Stimulated activated CD8-positive, alpha-beta memory T cell treated with anti-CD3 and anti-CD28 coated beads, Interleukin-7, amount 100 ng/mL, for 4 hours (primary cell): ENCODE measurements around the gene SSH3.

ENCODE experiments used
- DNase-seq, 2 donors: peaks; one replicate each; pipeline ENCODE4 v3.0.0-alpha.2; 2020; ENCODE audit warnings: low read depth in 2 of 2

The SSH3 gene

DNA sequence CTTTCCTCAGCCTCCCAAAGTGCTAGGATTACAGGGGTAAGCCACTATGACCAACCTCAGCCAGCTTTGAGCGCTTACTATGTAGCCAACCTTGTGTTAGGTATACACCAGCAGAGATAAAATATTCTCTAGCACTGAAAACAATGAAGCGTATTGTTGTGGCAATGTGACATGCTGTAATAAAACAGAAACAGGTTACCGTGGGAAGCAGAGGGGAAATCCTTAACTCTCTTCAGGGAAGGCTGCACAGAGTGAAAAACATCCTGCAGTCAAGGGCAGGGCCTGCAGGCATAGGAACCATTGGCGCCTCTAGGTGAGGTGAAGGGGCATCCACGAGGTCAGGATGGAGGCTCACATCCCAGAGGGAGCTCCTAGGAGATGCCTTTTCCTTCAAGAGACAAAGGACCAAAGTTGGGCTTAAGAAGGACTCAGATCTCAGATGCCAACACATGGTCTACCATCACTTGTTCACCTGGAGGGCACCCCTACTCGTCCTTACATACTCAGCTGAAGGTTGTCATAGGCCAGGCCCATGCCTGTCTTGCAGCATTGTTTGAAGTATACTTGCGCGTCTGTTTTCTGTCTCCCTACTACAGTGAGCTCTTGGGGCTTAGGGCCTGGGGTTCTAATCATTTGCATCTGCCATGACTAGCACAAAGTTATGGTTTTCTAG lies 42.1 kb downstream of the SSH3 start:
- no peak for DNase-seq

DNA sequence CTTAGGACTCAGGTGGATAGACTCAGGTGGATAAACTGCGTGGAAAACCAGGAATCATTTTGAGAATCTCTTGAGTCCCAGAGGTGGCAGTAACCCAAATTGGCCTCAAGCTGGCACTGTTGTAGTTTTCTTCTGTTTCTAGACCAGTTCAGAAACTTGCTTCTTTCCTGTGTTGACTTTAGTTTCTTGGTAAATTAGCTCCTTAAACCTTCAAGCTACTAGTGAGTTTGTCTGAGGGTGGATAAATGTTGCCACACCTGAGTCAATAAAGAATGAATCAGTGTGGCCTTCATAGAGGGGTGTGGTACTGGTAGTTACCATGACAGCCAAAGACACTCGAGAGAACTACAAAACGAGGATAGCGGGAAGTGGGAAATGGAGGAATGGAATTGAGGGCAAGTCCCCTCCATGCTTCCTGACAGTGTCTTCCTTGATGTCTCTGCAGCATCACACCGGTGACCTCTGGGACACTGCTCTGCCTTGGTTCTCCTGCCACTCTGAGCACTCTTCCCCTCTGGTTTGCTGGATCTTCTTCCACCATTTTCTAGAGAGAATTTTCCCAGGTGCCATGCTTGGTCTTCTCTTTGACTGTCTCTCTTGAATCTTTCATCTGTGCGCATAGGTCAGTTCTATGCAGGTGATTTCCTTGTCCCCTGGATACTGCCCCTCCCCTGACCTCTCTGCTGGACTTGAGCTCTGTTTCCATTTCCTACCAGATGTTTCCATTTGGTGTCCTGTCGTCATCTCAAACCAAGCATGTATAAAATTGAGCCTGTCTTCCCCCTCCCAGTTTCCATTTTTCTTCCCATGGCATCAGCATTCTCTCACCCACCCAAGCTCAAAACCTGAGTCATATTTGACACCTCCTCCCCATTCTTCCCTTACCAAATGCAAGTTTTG lies 42.8 kb downstream of the SSH3 start:
- DNase-seq = no peak

DNA sequence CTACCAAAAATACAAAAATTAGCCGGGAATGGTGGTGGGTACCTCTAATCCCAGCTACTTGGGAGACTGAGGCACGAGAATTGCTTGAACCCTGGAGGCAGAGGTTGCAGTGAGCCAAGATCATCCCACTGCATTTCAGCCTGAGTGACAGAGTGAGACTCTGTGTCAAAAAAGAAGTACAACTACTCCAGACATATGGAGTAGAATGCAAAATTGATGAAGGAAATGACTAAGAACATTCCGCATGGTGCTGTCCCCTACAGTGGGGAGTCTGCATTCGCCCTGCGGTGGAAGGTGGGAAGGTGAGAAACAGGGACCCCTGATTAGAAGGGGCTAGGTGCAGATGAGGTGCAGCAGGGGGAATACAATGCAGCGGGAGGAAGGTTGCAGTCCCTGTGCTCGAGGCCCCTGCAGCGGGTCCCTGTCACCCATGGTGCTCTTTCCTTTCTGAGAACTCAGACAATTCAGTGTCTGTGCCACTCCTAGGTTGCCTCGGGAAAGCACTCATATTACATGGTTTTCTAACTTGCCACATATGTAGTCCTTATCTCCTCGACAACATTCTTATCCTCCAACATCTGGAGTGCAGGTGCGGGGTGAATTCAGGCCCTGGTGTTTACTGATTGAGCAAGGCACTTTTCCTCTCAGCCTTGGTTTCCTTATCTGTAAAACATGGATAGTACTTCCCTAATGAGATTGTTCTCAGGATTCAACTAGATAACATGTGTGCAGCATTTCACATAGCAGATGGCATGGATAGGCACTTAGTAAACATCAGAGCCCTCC lies 44.8 kb downstream of the SSH3 start:
- no peak for DNase-seq

DNA sequence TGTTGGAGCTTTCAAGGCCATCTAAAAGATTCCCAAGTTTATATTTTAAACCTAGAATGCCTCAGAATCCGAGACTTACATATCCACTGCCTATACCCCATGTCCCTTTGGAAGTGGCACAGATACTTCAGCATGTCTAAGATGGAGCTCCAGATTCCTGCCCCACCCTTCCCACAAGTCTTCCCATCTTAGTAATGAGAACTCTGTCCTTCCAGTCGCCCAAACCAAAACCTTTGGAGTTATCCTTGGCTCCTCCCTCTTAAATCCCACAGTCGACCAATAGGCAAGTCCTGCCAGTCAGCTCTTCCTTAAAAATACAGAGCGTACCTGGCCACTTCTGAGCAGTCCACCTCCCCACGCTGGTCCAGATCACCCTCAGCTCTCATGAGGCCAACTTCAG lies 45.7 kb downstream of the SSH3 start:
- DNase-seq = no peak

DNA sequence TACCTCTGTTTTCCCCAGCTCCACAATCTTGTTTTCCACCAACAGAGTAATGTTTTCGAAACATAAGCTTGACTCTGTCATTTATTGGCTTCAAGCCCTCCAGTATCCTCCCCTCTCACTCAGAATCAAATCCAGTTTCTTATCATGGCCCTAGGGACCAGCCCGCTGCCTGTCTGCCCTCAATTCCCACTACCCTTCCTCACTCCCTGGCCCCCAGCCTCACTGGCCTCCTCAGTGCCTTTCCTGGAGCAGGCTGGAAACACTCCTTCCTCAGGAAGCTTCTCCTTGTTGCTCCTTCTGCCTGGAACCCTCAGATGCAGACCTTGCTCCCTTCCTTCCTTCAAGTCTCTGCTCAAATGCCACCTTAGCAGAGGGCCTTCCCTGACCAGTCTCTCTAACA lies 46.1 kb downstream of the SSH3 start:
- no peak for DNase-seq

DNA sequence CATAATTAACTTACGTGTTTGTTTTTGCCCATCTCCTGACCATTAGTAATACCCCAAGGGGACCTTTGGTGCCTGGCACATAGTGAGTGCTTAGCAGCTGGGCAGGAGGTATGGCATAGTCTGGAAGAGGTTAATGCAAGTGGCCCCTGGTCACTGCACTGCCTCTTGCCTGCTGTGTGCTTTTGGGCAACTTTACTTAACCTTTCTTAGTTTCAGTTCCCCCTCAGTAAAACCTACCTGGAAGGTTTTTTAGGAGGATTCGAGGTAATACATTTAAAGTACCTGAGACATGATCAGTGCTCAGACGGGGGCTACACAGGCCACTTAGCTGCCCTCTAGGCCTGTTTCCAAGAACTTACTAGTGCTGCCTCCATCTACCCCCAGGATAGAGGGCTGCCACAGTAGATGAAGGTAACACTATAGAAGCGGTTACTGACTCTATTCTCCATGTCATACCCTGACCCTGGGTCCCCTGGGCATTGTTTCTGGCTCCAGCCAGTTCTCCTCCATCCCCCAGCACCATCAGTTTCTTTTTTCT lies 46.7 kb downstream of the SSH3 start:
- no peak for DNase-seq

DNA sequence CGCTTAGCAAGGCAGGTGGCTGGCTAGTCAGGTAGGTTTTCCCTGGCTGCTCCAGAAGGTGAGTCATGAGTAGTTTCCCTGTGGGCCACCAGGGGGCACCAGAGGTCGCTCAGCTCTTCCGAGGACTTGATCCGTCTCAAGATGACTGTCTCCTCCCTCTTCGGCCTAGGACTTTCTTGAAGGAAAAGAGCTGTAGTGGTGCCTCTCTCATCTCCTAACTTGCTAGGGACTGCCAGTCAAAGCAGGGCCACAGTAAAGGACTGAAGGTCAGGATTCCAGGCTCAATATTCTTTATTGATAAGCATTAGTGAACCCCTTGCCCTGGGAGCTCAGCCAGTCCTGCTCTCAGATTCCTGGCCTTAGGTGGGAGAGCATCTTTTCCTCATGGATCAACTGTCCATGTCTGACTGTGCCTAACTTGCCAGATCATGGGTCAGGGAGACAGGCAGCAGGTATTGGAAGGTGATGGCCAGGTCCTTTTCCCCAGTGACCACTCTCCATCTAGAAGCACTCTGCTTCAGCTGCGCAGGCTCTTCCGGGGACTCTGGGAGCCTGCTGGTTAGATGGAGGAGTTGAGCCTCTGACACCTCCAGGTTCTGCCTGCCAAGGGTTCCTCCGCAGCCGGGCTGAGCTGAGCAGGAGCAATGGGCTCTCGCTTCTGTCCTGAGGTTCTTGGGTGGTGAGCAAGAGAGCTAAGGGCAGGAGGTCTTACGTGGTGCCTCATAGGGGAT lies 48.1 kb downstream of the SSH3 start:
- DNase-seq = peak in 1 of 2 donors; percentile 52

DNA sequence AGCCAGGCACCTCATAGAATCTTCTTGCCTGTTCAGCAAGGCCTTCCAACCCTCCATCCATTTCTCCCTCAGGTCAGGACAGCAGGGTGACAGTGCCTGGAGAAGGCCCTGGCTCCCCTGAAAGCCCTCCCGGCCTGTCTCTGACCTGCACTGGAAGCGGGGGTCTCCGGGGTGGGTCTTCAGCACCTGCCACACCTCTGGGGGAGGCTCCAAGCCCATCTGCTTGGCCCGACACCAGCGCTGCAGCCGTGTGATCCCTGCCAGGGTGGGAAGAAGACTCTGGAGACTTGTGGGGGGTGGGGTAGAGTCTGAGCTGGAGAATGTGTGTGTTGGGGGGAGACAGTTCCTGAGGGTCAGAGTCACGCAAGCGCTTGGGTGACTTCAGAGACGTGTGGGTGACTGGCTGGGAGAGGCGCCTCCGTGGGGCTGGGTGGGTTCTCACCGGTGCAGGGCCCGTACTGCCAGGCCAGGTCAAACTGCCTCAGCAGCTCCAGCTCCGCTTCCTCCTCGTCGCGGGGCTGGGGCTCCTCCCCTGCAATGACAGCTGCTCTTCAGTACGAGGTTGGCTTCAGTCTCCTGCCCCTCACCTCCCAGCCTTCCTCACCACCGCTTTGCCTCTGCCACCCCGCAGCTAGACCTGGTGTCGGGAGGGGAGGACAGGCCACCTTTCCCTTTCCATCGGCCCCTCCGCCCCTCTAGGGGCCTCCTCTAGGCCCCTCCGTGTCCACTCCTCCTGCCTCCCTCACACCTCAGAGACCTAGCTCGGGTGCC lies 49.4 kb downstream of the SSH3 start:
- DNase-seq = peak in 1 of 2 donors; percentile 51

DNA sequence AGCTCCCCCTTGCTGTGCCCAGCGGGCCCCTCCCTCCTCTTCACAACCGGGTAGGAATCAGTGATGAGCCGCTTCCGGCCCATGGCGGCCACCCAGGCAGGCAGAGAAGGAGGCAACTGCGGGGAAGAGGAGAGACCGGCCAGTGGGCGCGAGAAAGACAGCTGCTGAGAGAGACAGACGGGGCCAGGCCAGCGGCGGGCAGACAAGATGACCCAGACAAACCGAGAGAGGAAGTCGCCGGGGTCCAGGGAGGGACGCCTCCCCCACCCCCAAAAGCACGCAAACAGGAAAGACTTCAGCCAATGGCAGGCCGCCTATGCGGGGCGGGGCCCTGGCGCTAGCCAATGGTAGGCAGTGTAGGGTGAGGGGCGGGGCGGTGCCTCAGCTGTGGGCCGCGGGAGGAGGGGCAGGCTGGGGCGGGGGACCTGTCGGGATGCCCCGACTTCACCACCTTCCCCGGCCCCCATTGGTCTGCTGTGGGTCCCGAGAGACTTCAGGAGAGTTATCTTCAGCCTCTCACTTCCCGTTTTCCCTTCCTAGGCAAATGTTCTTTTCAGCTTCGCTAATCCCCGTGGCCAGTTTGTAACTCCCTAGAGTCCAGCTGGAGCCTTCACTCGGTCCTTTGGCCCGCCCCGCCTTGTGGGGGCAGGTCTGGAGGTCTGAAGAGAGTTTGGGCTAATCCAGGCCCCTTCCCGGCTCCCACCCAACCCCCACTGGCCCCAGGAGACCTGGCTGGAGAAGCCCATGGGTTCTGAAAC lies 50.2 kb downstream of the SSH3 start, which contains the start of gene POLD4:
POLD4 (minus strand) TSS at position 230 of the 758 bp plus-strand sequence; CDS start at position 83, 147 bp downstream.
- peak; percentile 92 to 95 for DNase-seq

DNA sequence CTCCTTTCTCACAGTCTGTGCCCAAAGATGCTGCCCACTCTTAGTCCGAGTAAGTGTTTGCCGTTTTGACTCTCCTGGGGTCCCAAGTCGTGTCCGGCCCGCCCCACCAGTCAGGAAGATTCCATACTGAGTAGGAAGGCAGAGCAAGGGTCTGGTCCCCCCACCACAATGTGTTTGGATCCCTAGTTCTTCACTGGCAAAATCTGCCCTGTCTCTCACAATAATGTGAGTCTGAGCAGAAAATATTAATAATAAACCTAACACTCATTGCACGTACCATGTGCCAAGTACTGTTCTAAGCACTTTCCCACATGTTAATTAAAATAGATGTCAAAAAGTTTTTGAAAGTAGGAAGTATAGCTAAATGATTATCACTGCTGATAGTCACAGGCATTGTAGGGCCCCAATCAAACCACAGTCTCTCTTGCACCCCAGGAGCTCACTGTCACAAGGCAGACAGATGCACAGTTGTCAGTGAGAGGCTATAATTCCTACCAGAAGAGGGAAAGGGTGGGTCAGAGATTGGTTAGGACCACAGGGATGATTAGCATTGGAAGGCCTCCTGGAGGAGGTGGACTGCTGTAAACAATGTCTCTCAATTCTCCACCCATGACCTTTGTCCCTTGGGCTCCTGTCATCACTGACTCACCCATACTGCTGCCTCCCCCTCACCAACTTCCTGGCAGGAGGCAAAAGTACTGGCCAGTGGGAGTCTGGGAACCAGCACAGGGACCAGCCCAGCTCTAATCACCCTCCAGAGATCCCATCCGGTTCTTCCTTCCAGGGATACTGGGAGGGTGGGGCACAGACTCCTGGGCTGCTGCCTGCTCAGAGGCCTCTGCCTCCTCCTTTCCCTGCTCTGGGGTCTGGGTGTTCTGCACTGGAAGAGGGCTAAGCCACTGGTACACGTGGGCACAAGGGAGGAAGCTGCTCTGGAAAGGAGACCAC lies 51.0 kb downstream of the SSH3 start:
- no peak for DNase-seq

DNA sequence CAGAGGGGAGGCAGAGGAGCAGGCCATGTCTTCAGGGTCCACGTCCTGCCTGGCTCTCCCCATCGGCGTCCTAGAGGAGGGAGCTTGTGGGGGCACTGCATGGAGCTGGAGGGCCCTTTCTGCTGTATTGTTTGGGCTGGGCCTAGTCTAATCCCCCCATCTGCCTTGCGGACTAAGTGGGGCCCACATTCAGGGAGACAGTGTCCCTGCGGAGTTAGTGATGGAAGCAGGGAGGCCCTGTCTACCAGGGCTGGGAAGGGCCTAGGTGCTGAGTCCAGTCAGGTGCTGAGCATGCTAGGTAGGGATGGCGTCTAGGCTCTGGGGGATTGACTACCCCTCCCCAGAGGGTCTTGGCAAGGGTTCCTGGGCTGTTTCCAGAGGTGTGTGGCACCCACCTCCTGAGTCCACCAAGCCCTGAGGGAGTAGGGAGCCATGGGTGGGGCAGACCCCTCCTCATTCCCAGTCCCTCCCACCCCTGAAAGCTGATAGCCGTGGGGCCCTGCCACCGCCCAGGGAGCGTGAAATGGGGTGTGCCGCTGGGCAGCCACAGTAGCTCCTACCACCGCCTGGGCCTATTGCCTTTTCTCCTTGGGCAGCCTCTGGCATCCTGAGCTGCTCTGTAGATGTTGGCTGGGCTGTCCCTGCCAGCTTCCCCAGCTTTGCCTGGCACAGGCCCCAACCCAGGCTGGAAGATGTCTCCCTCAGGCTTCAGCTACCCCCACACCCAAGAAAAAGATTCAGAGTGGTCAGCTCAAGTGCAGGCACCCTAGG lies 51.9 kb downstream of the SSH3 start:
- DNase-seq = no peak

DNA sequence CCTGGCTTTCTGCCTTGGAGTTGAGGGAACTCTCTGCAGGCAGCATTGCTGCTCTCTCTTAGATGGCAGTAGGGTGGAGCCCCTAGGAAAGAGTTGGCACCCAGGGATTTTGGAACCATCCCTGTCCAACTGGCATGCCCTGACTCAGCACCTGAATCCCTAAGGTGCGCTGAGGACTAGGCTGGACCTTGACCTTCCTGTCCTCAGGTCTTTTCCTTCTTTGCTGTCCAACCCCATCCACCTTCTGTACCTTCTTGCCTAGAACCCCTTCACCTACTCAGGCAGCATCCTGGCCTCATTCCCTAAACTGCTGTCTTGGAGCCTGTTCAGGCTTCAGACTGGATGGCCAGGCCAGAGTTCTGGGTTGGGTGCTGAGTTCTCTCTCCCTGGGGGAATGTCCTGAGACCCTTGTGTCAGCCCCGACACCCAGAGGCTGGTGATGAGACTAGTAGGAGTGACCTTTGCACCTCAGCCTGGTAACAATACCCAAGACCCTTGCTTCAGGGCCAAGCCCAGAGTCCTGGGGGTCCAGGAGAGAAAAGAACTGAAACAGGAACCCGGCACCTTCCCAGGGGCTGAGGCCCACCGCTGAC lies 52.6 kb downstream of the SSH3 start:
- DNase-seq = no peak

DNA sequence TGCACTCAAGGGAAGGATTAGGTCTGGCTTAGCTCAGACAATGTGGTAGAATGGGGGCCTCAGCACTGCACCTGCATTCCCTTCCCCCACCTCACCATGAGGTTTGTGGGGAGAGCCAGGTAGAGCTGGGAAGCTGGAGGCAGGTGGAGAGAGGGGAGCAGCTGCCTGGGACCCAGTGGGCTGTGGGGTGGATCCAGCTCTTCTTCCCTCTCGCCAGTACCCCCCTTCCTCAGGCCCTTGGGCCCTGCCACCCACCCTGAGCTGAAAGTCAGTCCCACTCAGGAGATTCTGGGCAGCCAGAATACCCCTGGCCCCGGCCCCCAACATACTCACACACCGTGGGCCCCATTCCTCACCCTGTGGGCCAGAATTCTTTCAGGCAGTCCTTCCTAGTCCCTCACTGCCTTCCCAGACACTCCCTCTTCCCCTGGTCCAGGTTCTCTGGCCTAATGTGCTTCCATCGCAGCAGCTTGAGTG lies 53.1 kb downstream of the SSH3 start:
- DNase-seq = no peak

DNA sequence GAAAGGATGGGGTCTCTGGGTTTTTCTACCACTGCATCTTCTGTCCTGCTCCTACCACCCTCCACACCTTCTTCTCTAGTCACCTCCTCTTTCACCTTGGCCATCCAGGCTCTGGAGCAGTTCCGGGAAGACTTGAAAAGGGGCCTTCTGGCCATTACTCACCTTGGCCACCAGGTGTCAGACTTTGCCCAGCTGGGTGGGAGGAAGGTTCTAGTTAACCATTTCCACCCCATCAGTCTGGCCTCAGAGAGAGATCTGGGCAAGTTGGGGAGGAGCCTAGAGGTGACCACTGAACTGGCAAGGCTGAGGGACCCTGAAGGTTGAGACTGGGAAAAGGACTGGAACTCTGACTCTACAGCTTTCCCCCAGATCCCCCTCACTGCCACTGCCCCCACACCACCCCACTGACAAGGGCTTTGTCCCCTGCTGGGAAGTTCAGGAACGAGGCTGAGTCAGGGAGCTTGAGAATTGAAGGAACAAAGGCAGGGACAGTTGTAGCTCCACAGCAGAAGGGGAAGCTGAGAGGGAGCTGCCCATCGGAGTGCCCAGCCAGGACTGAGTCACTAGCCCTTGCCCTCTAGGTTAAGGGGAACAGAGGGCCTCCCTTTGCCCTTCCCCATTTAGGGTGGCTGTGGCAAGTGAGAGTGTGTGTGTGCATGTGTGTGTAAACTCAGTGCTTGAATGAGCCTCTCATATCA lies 53.7 kb downstream of the SSH3 start:
- peak in 1 of 2 donors; percentile 45 for DNase-seq

DNA sequence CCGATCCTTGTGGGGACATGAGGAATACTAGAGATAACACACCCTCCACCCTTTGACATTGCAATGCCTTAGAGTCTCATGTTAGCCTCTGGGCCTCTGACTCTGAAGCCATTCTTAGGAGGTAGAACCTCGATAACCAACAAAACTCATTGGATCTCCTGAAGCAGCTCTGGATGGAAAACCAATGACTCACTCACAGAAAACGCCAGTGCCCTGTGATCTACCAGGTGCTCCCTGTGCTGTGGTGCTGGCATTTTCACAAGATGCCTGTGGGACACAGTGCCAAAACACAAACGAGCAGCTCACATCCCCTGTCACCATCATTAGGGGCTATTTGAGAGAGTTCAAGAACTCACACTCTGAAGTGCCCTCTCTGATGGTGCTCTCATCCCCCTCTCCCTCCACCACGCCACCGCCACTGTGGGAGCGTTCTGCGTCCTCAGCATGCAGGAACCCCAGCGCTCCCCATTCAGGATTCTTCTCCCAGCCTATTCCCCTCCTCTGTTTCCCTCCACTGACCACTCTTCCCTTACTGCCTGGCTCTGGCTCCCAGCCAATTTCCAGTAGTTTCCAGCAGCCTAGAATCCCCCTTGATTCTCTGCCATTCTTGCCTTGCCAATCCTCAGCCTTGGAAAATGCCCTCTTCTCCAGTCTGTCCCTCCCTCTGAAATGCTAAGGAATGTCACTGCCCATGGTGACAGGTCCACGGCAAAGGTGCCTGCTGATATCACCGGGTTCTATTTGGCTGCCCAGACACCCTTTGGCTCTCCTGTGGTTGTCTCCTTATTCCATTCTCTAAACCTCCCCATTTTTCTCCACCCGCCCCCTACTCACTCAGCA lies 54.7 kb downstream of the SSH3 start:
- DNase-seq = no peak
